AG09319 (cell line): ENCODE measurements around the gene MIB2.

ENCODE experiments used
- DNase-seq: peaks from one replicate; pipeline ENCODE4 v3.0.0-alpha.2; 2010; ENCODE audit warnings: low read depth; ENCODE audit errors: extremely low read depth
- CTCF ChIP-seq: IDR thresholded peaks from 2 replicates; pipeline ENCODE4 v1.5.1; 2011; ENCODE audit warnings: low read depth, mild to moderate bottlenecking, inconsistent platforms, low read length, moderate library complexity

The MIB2 gene

DNA sequence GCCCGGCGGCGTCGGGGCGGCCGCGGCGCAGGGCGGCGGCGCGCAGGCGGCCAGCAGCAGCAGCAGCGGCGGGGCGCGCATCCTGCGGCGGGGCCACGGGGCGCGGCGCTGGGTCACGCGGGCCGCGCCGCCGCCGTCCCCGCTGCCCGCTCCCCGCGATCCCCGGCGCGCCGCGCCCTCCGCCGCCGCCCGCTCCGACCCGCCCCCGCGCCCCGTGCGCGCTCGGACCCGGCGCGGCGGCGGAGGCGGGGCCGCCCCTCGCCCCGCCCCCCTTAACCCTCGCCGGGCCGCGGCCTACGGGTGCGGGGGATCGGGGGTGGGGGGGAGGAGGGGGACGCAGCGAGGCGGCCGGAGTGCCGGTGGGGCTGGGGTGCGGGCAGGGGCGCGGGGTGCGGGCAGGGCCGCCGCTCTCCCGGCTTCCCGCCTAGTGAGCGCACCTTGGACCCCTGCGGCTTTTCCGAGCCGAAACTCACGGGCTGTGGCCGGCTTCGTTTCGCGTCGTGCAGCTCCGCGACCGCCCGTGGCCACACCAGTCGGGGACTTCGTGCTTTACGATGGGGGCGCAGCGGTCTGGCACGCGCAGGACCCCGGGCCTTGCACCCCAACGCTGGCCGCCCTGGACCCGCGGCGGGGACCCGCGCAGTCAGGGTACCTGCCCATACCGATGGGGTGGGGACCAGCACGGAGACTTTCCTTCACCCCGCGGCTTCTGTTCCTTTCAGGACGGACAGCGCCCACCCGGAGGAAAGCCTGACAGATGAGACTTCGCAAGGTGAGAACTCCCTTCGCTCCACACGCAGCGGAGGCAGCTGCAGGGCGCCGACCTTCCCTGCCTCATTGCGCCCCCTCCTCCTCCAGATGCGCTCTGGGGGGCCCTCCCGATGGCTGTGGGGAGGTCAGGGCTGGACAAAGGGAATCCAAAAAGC, 15.1 kb upstream of the MIB2 start, which contains the start of gene FNDC10:
TSS of gene FNDC10 (minus strand) at position 201 of the 926 bp plus-strand sequence. CDS start at position 81, 120 bp downstream.
- no peak for DNase-seq
- TF ChIP-seq CTCF = no peak

DNA sequence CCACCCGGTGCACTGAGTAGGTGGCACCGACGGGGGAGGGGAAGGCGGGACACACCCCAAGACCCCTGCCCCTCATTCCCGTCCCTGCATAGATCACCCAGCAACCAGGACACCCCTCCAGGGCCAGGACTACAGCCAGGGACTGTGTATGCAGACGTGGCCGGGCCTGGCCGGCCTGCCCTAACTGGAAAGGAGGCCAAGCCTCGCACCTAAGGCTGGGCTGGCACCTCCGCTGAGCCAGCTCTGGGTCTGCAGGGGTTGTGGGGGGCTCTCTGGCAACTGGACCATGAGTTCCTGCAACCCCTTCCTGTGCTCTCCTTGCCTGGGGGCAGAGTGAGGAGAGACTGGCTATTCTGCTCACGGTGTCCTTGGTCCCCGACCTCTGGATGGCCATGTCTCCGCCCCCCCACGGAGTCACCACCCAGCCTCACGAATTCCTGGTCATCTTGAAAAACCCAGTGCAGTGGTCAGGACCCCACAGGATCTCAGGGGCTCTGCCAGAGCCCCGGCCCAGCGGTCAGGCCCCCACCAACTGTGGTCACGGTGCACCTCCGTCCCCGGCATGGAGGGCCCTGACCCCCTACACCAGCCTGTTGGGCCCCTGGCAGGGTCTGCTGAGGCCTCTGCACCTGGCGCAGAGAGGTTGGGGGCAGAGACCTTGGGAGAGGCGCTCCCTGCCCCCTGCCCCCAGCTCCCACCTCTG, 14.3 kb upstream of the MIB2 start:
- DNase-seq = no peak
- no peak for TF ChIP-seq CTCF

- TF ChIP-seq CTCF = no peak
- no peak for DNase-seq
These were observed 13.6 kb upstream of the MIB2 start for GRCh38 chr1:1601564-1602303.

DNA sequence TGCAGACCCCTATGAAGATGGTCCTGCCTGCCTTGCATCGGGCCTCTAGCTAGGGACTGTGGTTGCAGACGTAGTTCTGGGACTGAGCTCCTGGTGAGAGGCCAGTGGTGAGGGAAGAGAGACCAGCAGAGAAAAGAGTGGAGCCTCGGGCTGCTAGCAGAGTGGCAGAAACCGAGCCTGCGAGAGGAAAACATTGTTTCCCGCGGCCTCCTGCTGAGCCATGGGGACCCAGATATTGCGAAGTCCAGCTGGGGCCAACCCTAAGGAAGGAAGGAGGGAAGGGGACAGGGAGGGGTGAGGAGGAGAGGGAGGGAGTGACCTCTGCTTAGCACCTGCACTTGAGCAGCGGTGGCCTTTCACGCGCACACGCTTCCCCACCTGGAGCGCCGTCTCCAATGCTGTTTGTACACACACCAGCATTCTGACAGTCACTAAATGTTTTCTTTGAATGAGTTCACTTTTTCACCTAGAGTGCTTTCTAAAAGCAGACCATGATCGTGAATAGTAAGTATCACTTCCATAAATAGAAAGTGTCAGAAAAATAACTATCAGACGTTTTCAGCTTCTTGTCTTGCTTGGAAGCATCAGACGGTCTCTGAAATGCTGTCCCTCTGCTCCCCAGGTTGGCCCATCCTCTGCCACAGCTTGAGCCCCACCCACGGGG, 12.9 kb upstream of the MIB2 start:
- DNase-seq = no peak
- no peak for TF ChIP-seq CTCF

DNA sequence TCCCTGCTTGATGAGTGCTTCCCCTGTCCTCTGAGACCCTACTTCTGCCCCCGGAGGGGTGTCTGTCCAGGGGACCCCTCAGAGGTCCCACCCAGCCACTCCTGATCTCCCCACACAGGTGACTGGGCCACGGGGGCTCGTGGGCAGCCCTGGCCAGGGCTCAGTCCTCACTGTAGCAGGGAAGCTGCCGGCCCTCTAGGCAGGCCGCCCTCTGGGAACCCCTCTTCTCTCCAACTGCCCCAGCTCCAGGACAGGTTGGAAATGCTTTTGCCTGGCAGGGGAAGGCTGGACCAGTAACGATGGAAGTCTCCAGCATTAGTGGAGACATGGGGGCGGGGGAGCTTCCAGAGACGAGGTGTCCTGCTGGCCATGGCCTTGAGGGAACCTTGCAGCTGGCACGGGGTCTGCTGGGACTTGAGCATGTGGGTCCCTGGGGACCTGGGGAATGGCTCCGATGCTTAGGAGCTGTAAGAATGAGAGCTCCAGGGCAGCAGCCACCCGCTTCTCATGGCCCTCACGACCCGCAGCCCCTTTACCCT, 12.3 kb upstream of the MIB2 start:
- DNase-seq = no peak
- no peak for TF ChIP-seq CTCF

GRCh38 chr1:1603671-1604373, 11.5 kb upstream of the MIB2 start:
- TF ChIP-seq CTCF = no peak
- no peak for DNase-seq
